DOHH2 (cell line): ENCODE results near the gene PLBD2.

ENCODE experiments used
- CTCF ChIP-seq: fragments of 200-600 bp; sonication (generic); IDR thresholded peaks from one replicate; pipeline ENCODE4 v1.5.1; 2014; ENCODE audit warnings: antibody characterized with exemption, mild to moderate bottlenecking, low read depth, low read length; ENCODE audit not compliant: poor library complexity, severe bottlenecking
- EZH2phosphoT487 ChIP-seq: fragments of 200-600 bp; sonication (generic); IDR thresholded peaks from 2 replicates; pipeline ENCODE4 v1.6.1; 2017; ENCODE audit warnings: borderline replicate concordance, mild to moderate bottlenecking, antibody characterized with exemption, low read length, moderate library complexity, mixed read lengths

DNA sequence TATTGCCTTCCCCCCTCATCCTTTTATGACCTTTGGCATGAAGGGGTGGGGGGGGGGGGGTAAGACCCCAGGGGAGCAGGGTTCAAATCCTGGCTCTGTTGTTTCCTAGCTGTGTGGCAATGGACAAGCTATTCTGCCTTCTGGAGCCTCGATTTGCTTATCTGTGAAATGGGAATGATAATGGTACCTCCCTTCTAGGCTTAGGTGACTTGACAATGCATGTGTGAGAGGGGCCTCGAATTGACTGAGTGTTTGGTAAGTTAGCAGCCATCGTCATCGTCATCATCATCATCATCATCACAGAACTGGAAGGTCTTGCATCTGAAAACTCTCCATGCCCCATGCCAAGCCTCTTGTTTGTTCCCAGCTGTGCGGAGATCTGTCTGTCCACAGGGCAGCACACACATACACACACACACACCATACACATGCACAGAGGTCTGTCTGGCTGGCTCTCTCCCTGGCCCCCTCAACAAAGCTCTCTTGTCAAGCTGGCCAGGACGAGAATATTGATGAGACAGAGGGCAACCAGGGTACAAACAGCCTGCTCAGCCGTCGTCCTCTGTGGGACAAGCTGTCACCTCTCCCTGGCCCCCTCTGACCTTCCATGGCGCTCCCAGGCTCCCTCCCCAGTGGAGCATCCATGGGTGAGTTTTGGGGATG, 51.2 kb downstream of the PLBD2 start:
- TF ChIP-seq CTCF, result no peak
- no peak for TF ChIP-seq EZH2phosphoT487
